Gastroesophageal sphincter (tissue), 4 donors: ENCODE data around the gene TPRX1. TPM values are rescaled to one million over a fixed set of nuclear protein-coding genes. Genes with fewer than 3 reads are reported as not detected.

ENCODE experiments used
- ATAC-seq: fragments of 150-250 bp; one replicate; pipeline ENCODE4 v1.9.1; 2016; ENCODE audit warnings: mild to moderate bottlenecking, moderate library complexity
- H3K27ac ChIP-seq, 4 donors: fragments of 200-600 bp; sonication (generic) in 3 of 4; 1 replicate in 3 of 4; 2 replicates in 1 of 4; pipeline ENCODE4 v1.5.1; 2016 to 2019
- H3K27me3 ChIP-seq: fragments of 200-600 bp; sonication (generic); one replicate; pipeline ENCODE4 v1.5.1; 2019
- H3K36me3 ChIP-seq, 2 donors: fragments of 200-600 bp; sonication (generic); one replicate each; pipeline ENCODE4 v1.5.1; 2019; ENCODE audit warnings: control low read depth in 1 of 2
- H3K4me1 ChIP-seq, 3 donors: fragments of 200-600 bp; sonication (generic); 1 replicate in 2 of 3; 2 replicates in 1 of 3; pipeline ENCODE4 v1.5.1; 2016 to 2019; ENCODE audit warnings: control low read depth in 2 of 3
- H3K4me3 ChIP-seq, 2 donors: fragments of 200-600 bp; sonication (generic); one replicate each; pipeline ENCODE4 v1.5.1; 2019; ENCODE audit warnings: mild to moderate bottlenecking in 1 of 2, moderate library complexity in 1 of 2
- H3K9me3 ChIP-seq, 3 donors: fragments of 200-600 bp; sonication (generic); one replicate each; pipeline ENCODE4 v1.5.1; 2017 to 2019; ENCODE audit warnings: control low read depth in 2 of 3
- CTCF ChIP-seq, 4 experiments: fragments of 200-600 bp in 2 of 4; fragments of 450-650 bp in 2 of 4; sonication (generic) in 1 of 4; IDR thresholded peaks; one replicate each; pipeline ENCODE4 v1.5.1; 2017 to 2019; ENCODE audit warnings: antibody characterized with exemption in 4 of 4, mild to moderate bottlenecking in 2 of 4, moderate library complexity in 2 of 4
- EP300 ChIP-seq: sonication (generic); formaldehyde crosslinking; IDR thresholded peaks from one replicate; pipeline ENCODE4 v1.6.1; 2017; ENCODE audit warnings: antibody characterized with exemption, mild to moderate bottlenecking
- POLR2A ChIP-seq, 2 donors: fragments of 450-650 bp; IDR thresholded peaks; one replicate each; pipeline ENCODE4 v1.6.1; 2017; ENCODE audit warnings: antibody characterized with exemption in 2 of 2, mild to moderate bottlenecking in 2 of 2, moderate library complexity in 1 of 2
- POLR2AphosphoS5 ChIP-seq: sonication (generic); formaldehyde crosslinking; IDR thresholded peaks from one replicate; pipeline ENCODE4 v1.6.1; 2017; ENCODE audit warnings: antibody characterized with exemption
- WGBS, 2 donors: methylation state at CpG; one replicate each; pipeline ENCODE4 v1.1.5; 2018; ENCODE audit warnings: low coverage in 1 of 2; 5-methylcytosine and 5-hydroxymethylcytosine counted together
- total RNA-seq, 4 donors: library from RNA; depleted of rRNA; stranded (reverse); fragments of >200 nt; gene quantifications; one replicate each; pipeline ENCODE4 v1.1.0, GENCODE V29; 2016

The TPRX1 gene
- total RNA-seq, 4 donors from 2014 or later: not detected

- H3K36me3 ChIP-seq: peaks cover 0 to 38% of the 10 kb centered on the region in 2 donors
- TF ChIP-seq POLR2A (IDR thresholded peaks at IDR 0.05): no peak
- no peak for TF ChIP-seq POLR2AphosphoS5
- no peak for TF ChIP-seq CTCF (IDR thresholded peaks at IDR 0.05)
- no peak for TF ChIP-seq EP300
- H3K4me1 ChIP-seq: peaks cover 0 to 17% (median 3%) of the 10 kb centered on the region in 3 donors
- H3K27ac ChIP-seq: peak overlapping the region in 1 of 4 donors; percentile 3
- no peaks in the 10 kb centered on the region for H3K27me3 ChIP-seq
- WGBS, 2 donors: 65 to 92% methylated on average over 2 to 3 of the region's 3 CpGs
- no peak for ATAC-seq
- no peaks in the 10 kb centered on the region for H3K9me3 ChIP-seq
- no peak overlapping the region for H3K4me3 ChIP-seq
Measured at GRCh38 chr19:47762151-47762550, 42.2 kb downstream of the TPRX1 start.

GRCh38 chr19:47761566-47761965, 42.8 kb downstream of the TPRX1 start:
- H3K4me1 ChIP-seq: peaks cover 0 to 17% (median 3%) of the 10 kb centered on the region in 3 donors
- H3K4me3 ChIP-seq: no peak overlapping the region
- WGBS, 2 donors: 66 to 100% methylated on average over 1 to 2 of the region's 5 CpGs
- no peaks in the 10 kb centered on the region for H3K9me3 ChIP-seq
- ATAC-seq: no peak
- no peaks in the 10 kb centered on the region for H3K27me3 ChIP-seq
- peaks cover 0 to 44% of the 10 kb centered on the region in 2 donors for H3K36me3 ChIP-seq
- no peak for TF ChIP-seq POLR2A (IDR thresholded peaks at IDR 0.05)
- no peak for TF ChIP-seq POLR2AphosphoS5
- TF ChIP-seq EP300: no peak
- TF ChIP-seq CTCF (IDR thresholded peaks at IDR 0.05): no peak
- H3K27ac ChIP-seq: no peak overlapping the region

GRCh38 chr19:47760632-47760999, 43.7 kb downstream of the TPRX1 start:
- H3K27ac ChIP-seq: no peak overlapping the region
- no peaks in the 10 kb centered on the region for H3K27me3 ChIP-seq
- WGBS, 2 donors: 100% methylated on average over 1 of the region's 5 CpGs; no CpG with 5 or more reads in 1 of the 2 donors
- H3K9me3 ChIP-seq: no peaks in the 10 kb centered on the region
- H3K36me3 ChIP-seq: peaks cover 0 to 53% of the 10 kb centered on the region in 2 donors
- no peak for ATAC-seq
- no peak for TF ChIP-seq POLR2A (IDR thresholded peaks at IDR 0.05)
- TF ChIP-seq EP300: no peak
- no peak for TF ChIP-seq POLR2AphosphoS5
- no peak for TF ChIP-seq CTCF (IDR thresholded peaks at IDR 0.05)
- peaks cover 0 to 9% (median 0%) of the 10 kb centered on the region in 3 donors for H3K4me1 ChIP-seq
- no peak overlapping the region for H3K4me3 ChIP-seq

GRCh38 chr19:47758443-47758804, 45.9 kb downstream of the TPRX1 start:
- Histone ChIP-seq H3K4me3 (no peak overlapping the region), H3K36me3 (peaks cover 0 to 75% of the 10 kb centered on the region in 2 donors), H3K9me3 (no peaks in the 10 kb centered on the region), H3K4me1 (peaks cover 0 to 5% (median 0%) of the 10 kb centered on the region in 3 donors), H3K27me3 (no peaks in the 10 kb centered on the region), H3K27ac (no peak overlapping the region)
- WGBS, 2 donors: 85 to 92% methylated on average over 4 to 5 of the region's 5 CpGs
- TF ChIP-seq CTCF (IDR thresholded peaks at IDR 0.05) (no peak), POLR2A (IDR thresholded peaks at IDR 0.05) (no peak), POLR2AphosphoS5 (no peak), EP300 (no peak)
- no peak for ATAC-seq

GRCh38 chr19:47757617-47758442, 46.5 kb downstream of the TPRX1 start:
- no peak overlapping the region for H3K27ac ChIP-seq
- no peaks in the 10 kb centered on the region for H3K27me3 ChIP-seq
- H3K4me1 ChIP-seq: peaks cover 0 to 2% (median 0%) of the 10 kb centered on the region in 3 donors
- H3K36me3 ChIP-seq: peaks cover 0 to 81% of the 10 kb centered on the region in 2 donors
- no peak for ATAC-seq
- no peaks in the 10 kb centered on the region for H3K9me3 ChIP-seq
- WGBS, 2 donors: 69 to 77% methylated on average over 6 to 9 of the region's 14 CpGs
- TF ChIP-seq POLR2AphosphoS5 (no peak), EP300 (no peak), POLR2A (IDR thresholded peaks at IDR 0.05) (no peak), CTCF (IDR thresholded peaks at IDR 0.05) (no peak)
- no peak overlapping the region for H3K4me3 ChIP-seq
